Measurements from ENCODE around the gene TIMM44.

- TF ChIP-seq SMC3 (IDR thresholded peaks at IDR 0.05; ENCODE audit: low read depth, low read length) (no peak), POLR2AphosphoS5 (IDR thresholded peaks at IDR 0.05; ENCODE audit: low read depth, low read length) (no peak), CHD2 (IDR thresholded peaks at IDR 0.05; ENCODE audit: low read length, partially characterized antibody) (no peak), CTCF (IDR thresholded peaks at IDR 0.05) (no peak), RCOR1 (IDR thresholded peaks at IDR 0.05; ENCODE audit: low read length) (no peak), MAX (IDR thresholded peaks at IDR 0.05; ENCODE audit: low read depth) (no peak), REST (IDR thresholded peaks at IDR 0.05; ENCODE audit: low read depth, low read length) (no peak), TCF12 (IDR thresholded peaks at IDR 0.05) (no peak), NFIC (IDR thresholded peaks at IDR 0.05; ENCODE audit: borderline replicate concordance) (no peak), MXI1 (IDR thresholded peaks at IDR 0.05; ENCODE audit: low read depth, low read length) (no peak), TAF1 (IDR thresholded peaks at IDR 0.05; ENCODE audit: borderline replicate concordance, low read depth, low read length) (no peak), SIN3A (IDR thresholded peaks at IDR 0.05; ENCODE audit: borderline replicate concordance, low read depth, low read length) (no peak), EP300 (IDR thresholded peaks at IDR 0.05; ENCODE audit: borderline replicate concordance in 1 of 2, low read depth in 1 of 2, low read length in 1 of 2) (no peak), USF2 (IDR thresholded peaks at IDR 0.05; ENCODE audit: borderline replicate concordance, low read depth, low read length) (no peak)
Measured at GRCh38 chr19:7983286-7983950, 40.0 kb upstream of the TIMM44 start.

All from SK-N-SH (cell line).